NCI-H524 treated with DMSO at 0.1 percent for 48 hours (cell line): ENCODE measurements around the gene OXNAD1.

Experiments used
- DNase-seq: peaks from one replicate; lab custom pipeline; 2025; lab: John Stamatoyannopoulos, UW

Gene OXNAD1

DNA sequence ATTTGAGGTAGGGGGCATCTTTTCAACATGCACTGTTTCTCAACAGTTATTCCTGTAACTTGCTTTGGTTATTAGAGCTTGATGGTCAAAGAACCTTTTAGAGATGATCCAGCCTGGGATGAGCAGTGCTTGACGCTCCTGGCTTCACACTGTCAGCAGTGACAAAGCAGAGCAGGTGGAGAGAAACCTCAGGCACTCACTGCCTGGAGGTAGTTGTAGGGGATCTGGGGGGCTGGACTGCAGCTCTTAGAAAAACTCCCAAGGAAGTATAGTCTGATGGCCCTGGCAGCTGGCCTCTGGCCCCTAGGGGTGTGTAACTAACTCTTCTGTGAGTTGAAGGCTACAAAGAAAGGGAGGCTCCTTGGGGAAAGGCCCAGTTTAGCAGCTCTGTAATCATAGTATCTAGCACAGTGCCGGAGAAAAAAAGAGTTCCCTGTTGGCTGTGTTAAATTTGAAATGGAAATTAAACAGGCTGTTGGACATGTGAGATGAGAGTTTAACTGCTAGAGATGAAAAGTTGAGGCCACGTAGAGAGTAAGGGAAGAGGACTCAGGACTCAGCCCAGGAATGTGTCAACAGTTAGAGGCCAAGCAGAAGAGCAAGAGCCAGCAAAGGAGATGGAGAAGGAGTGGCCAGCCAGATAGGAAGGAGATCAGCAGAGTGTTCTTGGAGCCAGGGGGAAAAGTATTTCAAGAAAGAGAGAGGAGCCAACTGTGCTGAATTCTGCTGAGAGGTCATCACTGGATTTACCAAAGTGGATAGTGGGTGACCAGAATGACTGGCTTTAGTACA is 14.2 kb downstream of the OXNAD1 start:
- DNase-seq, result no peak

DNA sequence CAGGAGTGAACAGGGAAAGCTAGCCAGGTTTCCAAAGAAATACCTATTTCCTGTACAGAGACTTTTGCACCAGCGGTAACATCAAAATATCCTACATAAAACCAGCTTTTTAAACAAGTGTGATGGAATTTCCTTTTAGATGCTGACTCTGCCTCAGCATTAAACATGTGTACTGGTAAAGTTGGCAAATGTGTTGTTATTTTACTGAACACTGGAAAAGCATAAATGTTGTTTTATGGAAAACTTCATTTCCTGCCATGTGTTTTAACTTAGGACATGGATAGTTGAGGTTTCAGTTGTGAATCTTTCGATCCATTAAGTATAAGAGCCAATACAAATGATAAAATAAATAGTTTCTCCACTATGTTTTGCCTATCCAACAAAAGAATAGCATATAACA is 15.7 kb downstream of the OXNAD1 start:
- DNase-seq, result no peak

GRCh38 chr3:16284633-16285032 is 19.6 kb downstream of the OXNAD1 start:
- DNase-seq, result no peak

DNA sequence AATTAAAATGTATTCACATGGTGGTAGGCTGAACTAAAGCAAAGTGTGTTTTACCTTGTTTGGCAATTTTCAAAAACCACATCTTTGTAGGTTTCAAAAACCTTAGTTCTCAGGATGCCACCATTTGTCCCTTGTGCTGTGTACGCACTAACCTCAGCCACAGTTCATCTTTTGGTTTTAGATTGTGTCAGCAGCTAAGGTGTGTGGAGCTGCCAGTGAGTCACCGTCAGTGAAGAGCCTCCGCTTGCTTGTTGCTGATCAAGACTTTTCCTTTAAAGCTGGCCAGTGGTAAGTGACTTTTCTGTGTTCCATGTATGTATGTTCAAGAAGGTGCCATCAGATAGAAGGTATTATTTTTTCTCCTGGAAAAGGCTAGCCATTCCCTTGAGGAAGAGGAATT is 21.1 kb downstream of the OXNAD1 start:
- no peak for DNase-seq

- DNase-seq, result no peak
Observed at GRCh38 chr3:16286751-16287543, 21.9 kb downstream of the OXNAD1 start.

DNA sequence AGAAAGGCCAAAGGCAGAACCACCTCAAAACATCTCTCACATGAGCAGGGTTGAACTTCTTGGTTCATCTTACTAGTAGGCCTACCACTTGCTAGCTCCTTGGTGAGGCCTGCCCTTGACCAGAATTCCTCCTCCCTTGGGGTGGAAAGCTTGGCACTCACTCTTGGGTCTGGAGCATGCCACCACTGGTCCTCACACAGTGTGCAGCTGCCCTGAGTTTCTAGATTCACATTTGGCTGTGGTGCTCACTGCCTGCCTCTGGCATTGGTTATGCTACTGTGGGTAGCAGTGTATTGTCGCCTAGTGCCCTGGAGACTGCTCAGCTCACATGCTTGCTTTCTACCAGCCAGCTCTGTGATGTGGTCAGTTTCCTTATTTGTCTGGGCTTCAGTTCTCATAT is 23.7 kb downstream of the OXNAD1 start:
- no peak for DNase-seq

DNA sequence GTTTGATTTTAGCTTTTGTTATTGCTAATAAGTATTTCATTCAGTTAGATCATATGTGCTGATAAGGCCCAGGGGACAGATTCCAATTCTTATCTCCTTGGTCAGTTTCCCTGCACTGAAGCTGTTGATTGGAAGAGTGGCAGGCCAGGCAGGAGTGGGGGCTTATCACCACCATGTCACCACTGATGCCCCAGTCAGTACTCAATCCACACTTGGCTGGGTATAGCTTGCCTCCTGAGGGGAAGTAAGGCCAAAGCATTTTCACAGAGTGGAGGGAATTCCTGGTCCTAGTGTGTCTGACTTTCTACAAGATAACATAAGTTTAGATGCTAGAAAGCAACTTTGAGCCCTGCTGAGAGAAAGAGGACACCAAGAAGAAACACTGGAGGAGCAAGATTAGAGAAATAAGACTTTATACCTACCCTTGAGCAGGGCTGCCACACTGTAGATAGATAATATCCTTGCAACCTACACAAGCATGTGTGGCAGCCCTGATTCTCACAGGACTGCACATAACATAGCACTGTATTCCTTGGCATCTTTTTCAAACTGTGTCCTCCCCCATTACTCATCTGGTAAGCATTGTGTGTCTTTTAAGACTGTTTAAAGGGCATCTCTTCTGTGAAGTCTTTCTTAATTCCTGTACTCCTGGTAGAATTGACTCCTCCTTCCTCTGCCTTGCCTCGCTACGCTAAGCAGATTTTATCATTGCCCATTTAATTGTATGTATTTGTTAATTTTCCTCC is 24.3 kb downstream of the OXNAD1 start:
- DNase-seq, result no peak

- no peak for DNase-seq
Observed at GRCh38 chr3:16290007-16290826, 25.2 kb downstream of the OXNAD1 start.

- no peak for DNase-seq
Observed at GRCh38 chr3:16290827-16291196, 25.8 kb downstream of the OXNAD1 start.

DNA sequence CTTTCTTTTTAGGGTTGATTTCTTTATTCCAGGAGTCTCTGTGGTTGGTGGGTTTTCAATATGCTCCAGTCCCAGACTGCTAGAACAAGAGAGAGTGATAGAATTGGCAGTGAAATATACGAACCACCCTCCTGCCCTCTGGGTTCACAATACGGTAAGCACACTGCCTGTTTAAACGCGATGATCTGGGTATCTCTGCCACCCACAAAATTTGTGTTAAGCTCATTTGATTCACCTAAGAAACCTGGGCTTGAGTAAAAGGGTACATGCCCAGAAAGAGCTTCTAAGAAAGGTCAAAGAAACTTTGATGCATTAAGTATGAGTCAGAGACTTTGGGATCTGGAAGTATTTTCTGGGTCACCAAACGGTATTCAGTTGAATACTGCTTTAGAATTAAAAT is 29.8 kb downstream of the OXNAD1 start:
- DNase-seq, result no peak

GRCh38 chr3:16295298-16295890 is 30.4 kb downstream of the OXNAD1 start:
- no peak for DNase-seq

DNA sequence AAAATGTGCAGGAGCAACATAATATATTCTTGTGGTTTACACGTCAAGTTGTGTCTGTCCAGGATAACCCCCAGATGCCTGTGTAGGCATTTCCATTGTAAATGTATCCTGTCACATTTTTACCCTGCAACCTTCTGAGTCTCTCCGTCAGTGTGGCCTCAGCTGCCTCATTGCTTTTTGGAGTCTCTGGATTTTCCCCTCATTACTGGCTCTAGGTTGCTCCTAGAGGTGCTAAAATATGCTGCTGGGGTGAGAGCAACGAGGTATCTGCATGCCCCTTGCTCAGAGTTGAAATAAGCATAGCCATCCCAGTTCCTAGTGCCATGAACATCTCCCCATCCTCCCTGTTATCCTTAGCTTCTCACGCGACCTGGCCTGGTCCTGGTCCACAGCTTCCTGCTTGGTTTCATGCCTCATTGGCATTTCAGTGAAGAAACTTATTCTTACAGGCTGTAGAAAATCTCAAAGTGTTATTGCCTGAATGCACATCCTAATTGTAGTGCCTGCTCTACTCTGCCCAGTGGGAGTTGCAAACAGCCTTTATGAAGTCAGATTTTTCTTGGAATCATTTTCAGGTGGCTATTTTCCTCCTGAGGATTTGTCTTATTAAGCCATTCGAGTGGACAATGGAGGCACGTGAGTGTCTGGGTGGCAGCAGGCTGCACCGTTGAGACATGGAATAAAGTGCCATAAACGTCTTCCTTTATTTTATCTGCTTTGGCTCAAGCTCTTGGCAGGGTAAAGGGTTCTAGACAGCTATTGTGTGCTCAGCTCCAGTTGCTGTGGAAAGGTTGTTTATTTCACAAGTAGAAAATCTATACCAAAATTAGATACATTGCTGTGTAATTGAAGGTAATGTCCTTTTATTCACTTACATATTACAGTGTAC is 33.2 kb downstream of the OXNAD1 start:
- no peak for DNase-seq

DNA sequence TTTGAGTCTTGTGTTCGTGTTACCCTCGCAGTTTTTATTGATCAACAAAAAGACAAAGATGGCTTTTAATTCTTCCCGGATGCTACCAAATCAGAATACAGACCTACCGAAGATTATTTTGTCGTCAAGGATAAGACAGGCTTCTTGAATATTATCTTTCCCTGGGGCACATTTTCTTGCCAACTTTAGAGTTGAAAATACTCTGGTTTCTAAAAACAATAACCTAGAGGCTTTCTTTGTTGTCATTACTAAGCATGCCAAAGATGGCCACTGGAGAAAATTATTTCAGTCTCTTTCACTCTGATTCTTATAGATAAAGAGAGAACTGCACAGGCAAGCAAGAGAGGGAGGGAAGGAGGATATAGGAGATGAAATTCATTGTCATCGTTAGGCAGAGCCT is 33.9 kb downstream of the OXNAD1 start:
- no peak for DNase-seq

DNA sequence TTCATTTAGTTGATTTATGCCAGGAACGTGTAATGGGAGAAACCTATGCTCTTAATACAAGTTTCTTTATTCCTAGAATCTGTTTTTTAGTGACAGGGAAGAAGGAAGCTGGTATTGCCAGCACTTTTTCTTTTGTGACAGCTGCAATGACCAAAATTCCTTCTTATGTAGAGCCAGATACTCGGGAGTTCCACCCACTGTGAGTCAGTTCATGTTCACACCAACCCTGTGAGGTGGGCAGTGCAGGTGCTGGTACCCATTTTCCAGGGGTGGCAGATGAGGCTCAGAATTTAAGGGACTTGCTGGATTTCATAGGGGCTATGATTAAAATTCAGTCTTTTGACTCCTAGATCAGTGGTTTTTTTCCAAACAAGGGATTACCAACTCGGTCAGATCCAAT is 34.7 kb downstream of the OXNAD1 start:
- DNase-seq, result no peak

DNA sequence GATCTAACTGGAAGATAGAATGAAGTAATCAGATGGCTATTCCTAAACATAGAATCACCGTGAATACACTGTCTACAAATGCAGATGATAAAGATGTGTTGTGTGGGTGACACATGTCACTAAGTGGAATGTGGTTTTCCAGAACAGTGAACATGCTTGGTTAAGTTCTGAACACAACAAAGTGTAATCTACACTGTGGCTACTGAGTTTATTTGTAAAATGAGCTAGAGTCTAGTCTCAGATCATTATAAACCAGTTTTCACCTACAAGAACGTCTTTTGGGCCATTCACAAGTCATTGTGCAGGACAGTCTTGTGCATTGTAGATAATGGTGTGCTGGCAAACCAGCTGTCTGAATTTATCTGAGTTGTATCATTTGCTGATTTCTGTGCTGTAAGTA is 35.3 kb downstream of the OXNAD1 start:
- DNase-seq, result no peak

DNA sequence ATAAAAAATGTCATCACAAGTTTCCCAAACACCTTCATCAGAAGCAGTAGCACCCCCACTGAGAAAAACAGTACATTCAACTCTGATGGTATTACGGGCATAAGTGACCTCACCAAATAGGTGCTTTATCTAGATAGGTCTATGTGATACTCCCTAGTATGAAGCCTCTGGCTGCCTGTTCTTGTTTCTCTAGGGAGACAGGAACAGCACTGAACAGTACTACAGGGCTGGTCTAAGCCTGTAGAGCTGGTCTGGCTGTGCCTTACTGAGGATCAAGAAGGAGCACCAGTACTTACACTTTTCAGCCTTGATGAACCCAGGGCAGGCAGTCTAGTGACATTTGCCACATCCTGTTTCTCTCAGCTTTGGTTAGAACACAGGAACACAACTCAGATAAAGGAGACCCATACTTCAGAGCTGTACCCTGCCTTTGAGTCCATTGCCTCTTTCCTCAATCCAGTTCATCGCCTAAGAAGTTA is 35.9 kb downstream of the OXNAD1 start:
- no peak for DNase-seq

- no peak for DNase-seq
Observed at GRCh38 chr3:16301507-16301906, 36.5 kb downstream of the OXNAD1 start.

DNA sequence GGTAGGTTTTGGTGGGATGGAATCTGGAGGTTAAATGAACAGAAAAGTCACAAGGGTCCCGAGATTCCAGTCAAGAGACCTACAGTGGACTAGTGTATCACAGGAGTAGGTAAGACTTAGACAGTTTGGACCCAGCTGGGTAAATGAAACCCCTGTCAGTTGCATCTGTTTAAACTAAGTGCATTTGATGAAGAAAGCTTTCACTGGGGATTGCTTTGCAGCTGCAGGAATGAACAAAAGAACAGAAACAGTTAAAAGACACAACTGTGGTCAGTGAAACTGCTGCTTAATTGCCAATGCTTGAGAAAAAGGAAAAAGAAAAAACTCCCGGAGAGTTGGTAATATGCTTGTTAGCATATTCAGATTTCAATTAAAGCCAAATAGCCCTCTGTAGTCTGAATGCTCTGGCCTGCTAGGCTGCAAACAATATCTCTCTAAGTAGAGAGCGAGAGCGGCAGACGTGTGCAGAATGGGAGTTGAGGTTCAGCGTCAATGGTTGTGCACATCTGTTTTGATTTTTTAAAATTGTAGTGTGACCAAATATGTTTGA is 37.1 kb downstream of the OXNAD1 start:
- no peak for DNase-seq

- no peak for DNase-seq
Observed at GRCh38 chr3:16303037-16303575, 38.1 kb downstream of the OXNAD1 start.
